ENCODE measurements around the gene HBQ1.
"Not testable (repeated sequence)": the region's sequence is repeated elsewhere in the genome, so short reads cannot be mapped to it uniquely, and the experiment has no call there.

HBQ1 gene

GRCh38 chr16:204046-204445 lies 23.8 kb downstream of the HBQ1 start:
- H3K4me1 Mint-ChIP-seq, DNase-seq, H3K4me3 Mint-ChIP-seq, H3K27me3 Mint-ChIP-seq, H3K9me3 Mint-ChIP-seq, H3K27ac Mint-ChIP-seq, ATAC-seq: not testable (repeated sequence)

GRCh38 chr16:209359-209758 lies 29.1 kb downstream of the HBQ1 start:
- not testable (repeated sequence) for H3K27ac Mint-ChIP-seq, H3K9me3 Mint-ChIP-seq, H3K27me3 Mint-ChIP-seq, ATAC-seq, DNase-seq, H3K4me3 Mint-ChIP-seq, H3K4me1 Mint-ChIP-seq

GRCh38 chr16:211631-212180 lies 31.4 kb downstream of the HBQ1 start:
- H3K9me3 Mint-ChIP-seq, H3K4me1 Mint-ChIP-seq, DNase-seq, ATAC-seq, H3K4me3 Mint-ChIP-seq, H3K27me3 Mint-ChIP-seq: not testable (repeated sequence)
- peak overlapping the region; percentile 14 to 88 for H3K27ac Mint-ChIP-seq

- DNase-seq (no peak), ATAC-seq (no peak)
- no peaks in the 10 kb centered on the region for H3K27me3 Mint-ChIP-seq
- no peak overlapping the region for H3K4me3 Mint-ChIP-seq
- no peaks in the 10 kb centered on the region for H3K9me3 Mint-ChIP-seq
- peak overlapping the region in 1 of 2 donors; percentile 59 for H3K27ac Mint-ChIP-seq
- H3K4me1 Mint-ChIP-seq: no peaks in the 10 kb centered on the region
Measured at GRCh38 chr16:212999-213398, 32.7 kb downstream of the HBQ1 start.

GRCh38 chr16:220021-220420 lies 39.8 kb downstream of the HBQ1 start:
- peak overlapping the region in 1 of 2 donors; percentile 74 for H3K27ac Mint-ChIP-seq
- ATAC-seq (no peak), DNase-seq (no peak)
- no peak overlapping the region for H3K4me3 Mint-ChIP-seq
- H3K27me3 Mint-ChIP-seq: no peaks in the 10 kb centered on the region
- peaks cover 16% of the 10 kb centered on the region for H3K4me1 Mint-ChIP-seq
- H3K9me3 Mint-ChIP-seq: no peaks in the 10 kb centered on the region

GRCh38 chr16:228151-228851 lies 48.0 kb downstream of the HBQ1 start:
- Mint-ChIP-seq H3K9me3 (no peaks in the 10 kb centered on the region), H3K27me3 (no peaks in the 10 kb centered on the region), H3K27ac (peak overlapping the region; percentile 95 to 97), H3K4me3 (peak overlapping the region; percentile 92 to 93), H3K4me1 (peaks cover 44% of the 10 kb centered on the region)
- no peak for DNase-seq
- peak; percentile 52 for ATAC-seq

- Mint-ChIP-seq H3K4me3 (peak within 1 kb of the TSS; percentile 92 to 93), H3K9me3 (no peaks in the 10 kb centered on the region), H3K27ac (peak within 1 kb of the TSS; percentile 95 to 97), H3K4me1 (peaks cover 48% of the 10 kb centered on the region), H3K27me3 (no peaks in the 10 kb centered on the region)
- peak; percentile 88 to 89 for DNase-seq
- ATAC-seq: peak; percentile 96
Measured at GRCh38 chr16:228852-229730, 48.8 kb downstream of the HBQ1 start, which contains the start of gene LUC7L. LUC7L (minus strand) TSS chr16:229449; CDS start chr16:229339, 110 bp downstream.

- Mint-ChIP-seq H3K9me3 (no peaks in the 10 kb centered on the region), H3K27ac (no peak overlapping the region), H3K27me3 (no peaks in the 10 kb centered on the region), H3K4me3 (peak overlapping the region; percentile 70 to 92), H3K4me1 (peaks cover 49% of the 10 kb centered on the region)
- no peak for DNase-seq
- ATAC-seq: no peak
Measured at GRCh38 chr16:229731-230281, 49.5 kb downstream of the HBQ1 start.

GRCh38 chr16:230351-230750 lies 50.1 kb downstream of the HBQ1 start:
- H3K9me3 Mint-ChIP-seq, H3K27ac Mint-ChIP-seq, H3K4me3 Mint-ChIP-seq, H3K27me3 Mint-ChIP-seq, DNase-seq, ATAC-seq: not testable (repeated sequence)
- peaks cover 53% of the 10 kb centered on the region for H3K4me1 Mint-ChIP-seq

Measured in stimulated activated naive CD8-positive, alpha-beta T cell treated with anti-CD3 and anti-CD28 coated beads, Interleukin-15, amount 100 ng/mL, for 72 hours (primary cell).